Neural cell (in vitro differentiated cells): ENCODE results near the gene ATP8B1. TPM values are rescaled to one million over a fixed set of nuclear protein-coding genes. Genes with fewer than 3 reads are reported as not detected.

Source experiments
- H2AFZ ChIP-seq: fragments of 200-600, 300-800 bp; sonication (generic), shearing (Covaris generic); 2 replicates; pipeline ENCODE4 v1.6.0; 2014; ENCODE audit warnings: low read depth, mild to moderate bottlenecking, antibody characterized with exemption, low read length, moderate library complexity
- H3F3A ChIP-seq: fragments of 200-600 bp; shearing (Covaris generic); 2 replicates; pipeline ENCODE4 v1.6.1; 2016; ENCODE audit warnings: mild to moderate bottlenecking, moderate library complexity, mixed read lengths, antibody characterized with exemption, low read length; ENCODE audit not compliant: insufficient read depth, poor library complexity, severe bottlenecking
- H3K27ac ChIP-seq: fragments of 200-600, 300-800 bp; sonication (generic), shearing (Covaris generic); 2 replicates; pipeline ENCODE4 v1.5.1; 2014; ENCODE audit warnings: mild to moderate bottlenecking, low read length, moderate library complexity
- H3K27me3 ChIP-seq: fragments of 300-800, 200-600 bp; sonication (generic), shearing (Covaris generic); 2 replicates; pipeline ENCODE4 v1.6.0; 2014; ENCODE audit warnings: mild to moderate bottlenecking, low read depth, low read length, moderate library complexity; ENCODE audit not compliant: insufficient read depth
- H3K36me3 ChIP-seq: fragments of 300-800, 200-600 bp; sonication (generic), shearing (Covaris generic); 2 replicates; pipeline ENCODE4 v1.5.1; 2014; ENCODE audit warnings: mild to moderate bottlenecking, antibody characterized with exemption, low read length, moderate library complexity; ENCODE audit not compliant: insufficient read depth
- H3K4me2 ChIP-seq: fragments of 300-800, 200-600 bp; sonication (generic), shearing (Covaris generic); 2 replicates; pipeline ENCODE4 v1.6.0; 2014; ENCODE audit warnings: mild to moderate bottlenecking, low read length
- H3K4me3 ChIP-seq: fragments of 300-800, 200-600 bp; sonication (generic), shearing (Covaris generic); 2 replicates; pipeline ENCODE4 v1.5.1; 2014; ENCODE audit warnings: mild to moderate bottlenecking, low read length, moderate library complexity
- H3K79me2 ChIP-seq: fragments of 200-600 bp; shearing (Covaris generic); replicated peaks from 2 replicates; pipeline ENCODE4 v1.6.0; 2014; ENCODE audit warnings: mild to moderate bottlenecking, low read length, moderate library complexity; ENCODE audit not compliant: insufficient read depth
- H3K9ac ChIP-seq: fragments of 300-800, 200-600 bp; sonication (generic), shearing (Covaris generic); 2 replicates; pipeline ENCODE4 v1.6.1; 2016; ENCODE audit warnings: mild to moderate bottlenecking, low read length, mixed read lengths
- H3K9me2 ChIP-seq: fragments of 200-600 bp; shearing (Covaris generic); 2 replicates; pipeline ENCODE4 v1.6.1; 2016; ENCODE audit warnings: mild to moderate bottlenecking, low read length, mixed read lengths; ENCODE audit not compliant: insufficient read depth
- H3K9me3 ChIP-seq: fragments of 200-600, 300-800 bp; sonication (generic), shearing (Covaris generic); 2 replicates; pipeline ENCODE4 v1.6.1; 2016; ENCODE audit warnings: mild to moderate bottlenecking, mixed run types, low read length, moderate library complexity, mixed read lengths
- H4K20me1 ChIP-seq: fragments of 200-600 bp; shearing (Covaris generic); 2 replicates; pipeline ENCODE4 v1.6.1; 2016; ENCODE audit warnings: mild to moderate bottlenecking, mixed run types; ENCODE audit not compliant: insufficient read depth
- CTCF ChIP-seq: fragments of 450-650 bp; IDR thresholded peaks from 2 replicates; pipeline ENCODE4 v1.5.1; 2014; ENCODE audit warnings: antibody characterized with exemption, mild to moderate bottlenecking, moderate library complexity; ENCODE audit not compliant: poor library complexity, severe bottlenecking
- EP300 ChIP-seq: fragments of 450-650 bp; conservative IDR thresholded peaks from 2 replicates; pipeline ENCODE4 v1.6.1; 2014; ENCODE audit warnings: antibody characterized with exemption, mild to moderate bottlenecking, moderate library complexity; ENCODE audit not compliant: poor library complexity, severe bottlenecking
- EZH2 ChIP-seq: fragments of 200-600, 300-800 bp; shearing (Covaris generic), sonication (generic); IDR thresholded peaks from 2 replicates; pipeline ENCODE4 v1.6.1; 2014; ENCODE audit warnings: antibody characterized with exemption, low read length, borderline replicate concordance, mild to moderate bottlenecking; ENCODE audit not compliant: insufficient read depth, poor library complexity, severe bottlenecking
- MXI1 ChIP-seq: fragments of 450-650 bp; conservative IDR thresholded peaks from 2 replicates; pipeline ENCODE4 v1.6.1; 2014; ENCODE audit warnings: antibody characterized with exemption, mild to moderate bottlenecking; ENCODE audit not compliant: poor library complexity, severe bottlenecking
- POLR2AphosphoS5 ChIP-seq: IDR thresholded peaks from 2 replicates; pipeline ENCODE4 v1.6.1; 2012
- RAD21 ChIP-seq: fragments of 450-650 bp; conservative IDR thresholded peaks from 2 replicates; pipeline ENCODE4 v1.6.1; 2014; ENCODE audit warnings: antibody characterized with exemption, mild to moderate bottlenecking, moderate library complexity
- REST ChIP-seq: IDR thresholded peaks from 2 replicates; pipeline ENCODE4 v1.6.1; 2012; ENCODE audit warnings: borderline replicate concordance
- SMC3 ChIP-seq: fragments of 450-650 bp; conservative IDR thresholded peaks from 2 replicates; pipeline ENCODE4 v1.6.1; 2014; ENCODE audit warnings: antibody characterized with exemption, mild to moderate bottlenecking, moderate library complexity; ENCODE audit not compliant: poor library complexity
- TAF1 ChIP-seq: IDR thresholded peaks from 2 replicates; pipeline ENCODE4 v1.6.1; 2012; ENCODE audit warnings: low read depth
- polyA plus RNA-seq: library from polyadenylated mRNA; depleted of rRNA; stranded (reverse); fragments of >200 nt; gene quantifications from 2 replicates; pipeline ENCODE4 v1.2.3, GENCODE V29; 2014

Gene ATP8B1
- polyA plus RNA-seq, 1 donor from 2014 or later: not detected

GRCh38 chr18:57627488-57627887 is 175.6 kb downstream of the ATP8B1 start:
- no peak overlapping the region for H3K27ac ChIP-seq
- TF ChIP-seq TAF1 (no peak), CTCF (no peak), EP300 (no peak), SMC3 (no peak), EZH2 (no peak), RAD21 (no peak), REST (no peak), MXI1 (no peak), POLR2AphosphoS5 (no peak)
- no peak overlapping the region for H3K4me3 ChIP-seq
- H3K4me2 ChIP-seq: no peak overlapping the region
- no peaks in the 10 kb centered on the region for H3K36me3 ChIP-seq
- no peaks in the 10 kb centered on the region for H3K9me3 ChIP-seq
- no peaks in the 10 kb centered on the region for H3F3A ChIP-seq
- H2AFZ ChIP-seq: no peak overlapping the region
- H3K9ac ChIP-seq: no peak overlapping the region
- H3K27me3 ChIP-seq: no peaks in the 10 kb centered on the region
- no peaks in the 10 kb centered on the region for H3K79me2 ChIP-seq
- no peaks in the 10 kb centered on the region for H3K9me2 ChIP-seq
- no peaks in the 10 kb centered on the region for H4K20me1 ChIP-seq

- Histone ChIP-seq H3K36me3 (no peaks in the 10 kb centered on the region), H3K4me2 (no peak overlapping the region), H2AFZ (no peak overlapping the region), H3K4me3 (no peak overlapping the region), H3K9me3 (no peaks in the 10 kb centered on the region), H3K9me2 (no peaks in the 10 kb centered on the region), H3K27ac (no peak overlapping the region), H4K20me1 (no peaks in the 10 kb centered on the region), H3K9ac (no peak overlapping the region), H3K79me2 (peaks cover 11% of the 10 kb centered on the region), H3F3A (no peaks in the 10 kb centered on the region), H3K27me3 (no peaks in the 10 kb centered on the region)
- TF ChIP-seq RAD21 (no peak), MXI1 (no peak), TAF1 (no peak), POLR2AphosphoS5 (no peak), CTCF (no peak), SMC3 (no peak), EP300 (no peak), EZH2 (no peak), REST (no peak)
Measured at GRCh38 chr18:57624988-57625387, 178.1 kb downstream of the ATP8B1 start.
